Stimulated activated CD4-positive, alpha-beta T cell treated with anti-CD3 and anti-CD28 coated beads, Interleukin-1b, Interleukin-23, amount 100 ng/mL, for 1 hour (primary cell): ENCODE results near the gene SLC35F3.

Experiments
- DNase-seq, 2 donors: peaks; one replicate each; pipeline ENCODE4 v3.0.0-alpha.2; 2020; ENCODE audit warnings: low read depth in 2 of 2

SLC35F3 gene

DNA sequence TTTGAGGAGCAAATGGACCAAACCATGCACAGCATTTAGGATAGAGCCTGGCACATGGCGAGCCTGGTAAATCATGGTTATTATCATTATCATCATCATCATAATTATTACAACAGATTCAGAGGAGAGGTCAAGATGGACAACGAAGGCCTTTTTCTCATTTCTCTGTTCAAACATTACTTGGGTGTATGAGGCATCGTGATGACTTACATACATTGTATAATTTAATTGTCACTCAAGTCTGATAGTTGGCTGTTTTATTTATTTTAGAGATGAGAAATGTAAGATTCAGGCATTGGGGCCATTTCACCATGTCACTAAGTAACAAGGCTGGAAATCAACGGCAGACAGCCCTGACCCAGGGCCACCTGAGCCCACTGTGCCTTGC is 68.1 kb downstream of the SLC35F3 start:
- no peak for DNase-seq

DNA sequence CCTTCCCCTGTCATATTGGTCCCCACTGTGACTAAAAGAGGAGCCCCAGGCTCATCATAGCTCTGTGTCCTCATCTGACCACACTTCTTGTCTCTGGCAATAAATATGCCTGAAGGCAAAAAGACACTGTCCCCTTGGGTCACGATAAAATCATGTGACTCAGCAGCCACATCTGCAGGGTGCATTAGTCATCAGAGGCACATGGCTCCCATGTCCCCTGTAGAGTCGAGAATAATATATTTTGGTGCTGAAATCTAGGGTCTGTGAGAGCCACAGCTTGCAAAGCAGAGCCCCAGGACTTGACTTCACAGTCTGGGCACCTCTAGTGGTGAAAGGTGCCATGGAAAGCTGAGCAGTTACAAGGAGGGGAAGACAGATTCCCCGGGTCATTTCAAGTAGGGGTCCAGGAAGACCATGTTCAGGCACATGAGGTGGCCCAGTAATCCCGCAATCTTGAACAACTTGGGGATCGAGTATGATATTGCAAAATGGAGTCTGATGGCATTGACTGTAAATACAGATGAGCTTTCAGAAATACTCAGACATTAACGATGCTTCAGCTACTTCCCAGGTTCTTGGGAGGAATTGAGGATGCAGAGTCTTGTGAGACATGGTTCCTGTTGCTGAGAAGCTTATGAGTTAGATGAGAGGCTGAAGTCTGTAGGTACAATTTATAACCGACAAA is 68.6 kb downstream of the SLC35F3 start:
- no peak for DNase-seq

DNA sequence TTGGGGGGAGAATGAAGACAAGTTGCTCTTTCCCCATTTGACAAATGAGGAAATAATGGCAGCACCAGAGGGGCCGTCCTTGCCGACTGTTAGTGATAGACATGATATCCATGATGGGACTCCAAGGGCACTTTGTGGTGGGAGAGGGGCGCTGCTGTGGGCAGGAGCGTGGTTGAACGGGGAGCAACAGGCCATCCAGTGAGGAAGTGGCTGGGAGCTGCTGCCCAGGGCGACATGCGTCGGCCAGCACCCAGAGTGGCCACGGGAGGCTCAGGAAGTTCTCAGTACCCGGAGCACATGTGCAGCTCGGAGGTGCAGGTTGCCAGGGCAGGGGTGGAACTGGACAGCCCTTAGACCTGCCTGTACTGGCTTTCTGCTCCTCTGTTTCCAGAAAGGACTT is 71.0 kb downstream of the SLC35F3 start:
- DNase-seq = no peak

DNA sequence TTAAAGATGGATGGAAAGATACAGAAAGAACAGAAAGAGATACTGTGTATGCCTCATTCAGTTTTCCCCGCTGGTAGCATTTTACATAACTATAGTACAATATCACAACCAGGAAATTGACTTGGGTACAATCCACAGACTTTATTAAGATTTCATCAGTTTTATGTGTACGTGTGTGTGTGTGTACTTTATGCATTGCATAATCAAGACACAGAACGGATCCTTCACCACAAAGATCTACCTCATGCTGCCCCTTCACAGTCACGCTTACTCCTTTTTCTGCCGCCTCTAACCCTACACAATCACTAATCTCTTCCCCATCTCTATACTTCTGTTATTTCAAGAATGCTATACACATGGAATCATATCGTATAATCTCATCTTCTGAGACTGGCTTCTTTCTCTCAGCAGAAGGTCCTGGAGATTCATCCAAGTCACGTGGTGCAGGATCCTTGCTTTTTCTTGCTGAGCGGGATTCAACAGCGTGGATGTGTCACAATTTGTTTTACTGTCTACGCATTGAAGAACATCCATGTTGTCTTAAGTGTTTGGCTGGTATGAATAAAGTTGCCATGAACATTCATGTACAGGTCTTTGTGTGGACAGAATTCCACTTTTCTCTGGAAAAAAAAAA is 76.7 kb downstream of the SLC35F3 start:
- no peak for DNase-seq

DNA sequence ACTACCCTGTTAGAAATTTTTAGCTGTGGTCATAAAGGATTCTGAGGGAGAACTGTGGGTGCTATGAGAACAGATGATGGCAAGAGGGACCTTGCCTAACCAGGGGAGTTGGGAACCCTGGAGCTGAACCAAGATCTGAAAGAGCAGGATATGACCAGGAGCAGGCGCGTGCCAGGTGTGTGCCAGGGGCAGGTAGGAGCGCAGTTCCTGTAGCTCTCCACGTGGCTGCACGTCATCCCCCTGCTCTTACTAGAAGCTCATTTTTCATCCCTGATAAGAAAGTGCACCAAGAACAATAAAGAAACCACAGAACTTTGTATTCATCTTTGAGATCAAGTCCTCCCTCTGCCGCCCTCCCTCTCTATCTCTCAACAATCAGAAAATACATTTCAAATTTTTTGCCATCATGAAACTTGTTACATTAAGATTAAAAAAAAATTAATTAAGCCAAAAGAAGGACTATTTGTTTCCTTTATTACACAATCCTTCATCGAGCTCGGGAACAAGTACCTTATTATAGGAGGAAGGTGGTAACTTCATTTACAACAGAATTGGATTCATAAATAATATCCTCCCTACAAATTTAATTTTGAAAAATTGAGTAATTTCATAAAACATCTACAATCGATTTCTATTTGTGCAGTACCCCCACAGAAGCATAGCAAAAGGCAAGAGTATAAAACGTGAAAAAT is 78.5 kb downstream of the SLC35F3 start:
- no peak for DNase-seq

- no peak for DNase-seq
Observed at GRCh38 chr1:233983811-233984210, 79.3 kb downstream of the SLC35F3 start.

- no peak for DNase-seq
Observed at GRCh38 chr1:233988963-233989696, 84.7 kb downstream of the SLC35F3 start.

GRCh38 chr1:233990486-233990885 is 86.0 kb downstream of the SLC35F3 start:
- DNase-seq = no peak

GRCh38 chr1:233993651-233994050 is 89.2 kb downstream of the SLC35F3 start:
- DNase-seq = no peak

- no peak for DNase-seq
Observed at GRCh38 chr1:233994112-233994511, 89.6 kb downstream of the SLC35F3 start.

DNA sequence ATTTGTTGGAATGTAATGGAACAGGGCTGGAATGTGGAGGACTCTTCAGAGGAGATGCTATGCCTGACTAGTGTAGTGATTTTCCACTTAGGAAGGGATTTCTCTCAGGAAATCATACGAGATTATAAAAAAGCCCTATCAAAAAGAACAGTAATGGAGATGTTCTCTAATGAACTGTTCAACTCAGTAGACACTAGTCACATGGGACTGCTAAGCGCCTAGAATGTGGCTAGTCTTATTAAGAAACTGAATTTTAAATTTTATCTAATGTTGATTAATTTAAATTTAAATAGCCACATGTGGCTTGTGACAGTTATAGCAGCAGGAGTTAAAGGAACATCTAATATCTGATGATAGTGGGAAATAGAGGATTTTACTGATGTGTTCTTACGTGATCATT is 94.0 kb downstream of the SLC35F3 start:
- DNase-seq = no peak

DNA sequence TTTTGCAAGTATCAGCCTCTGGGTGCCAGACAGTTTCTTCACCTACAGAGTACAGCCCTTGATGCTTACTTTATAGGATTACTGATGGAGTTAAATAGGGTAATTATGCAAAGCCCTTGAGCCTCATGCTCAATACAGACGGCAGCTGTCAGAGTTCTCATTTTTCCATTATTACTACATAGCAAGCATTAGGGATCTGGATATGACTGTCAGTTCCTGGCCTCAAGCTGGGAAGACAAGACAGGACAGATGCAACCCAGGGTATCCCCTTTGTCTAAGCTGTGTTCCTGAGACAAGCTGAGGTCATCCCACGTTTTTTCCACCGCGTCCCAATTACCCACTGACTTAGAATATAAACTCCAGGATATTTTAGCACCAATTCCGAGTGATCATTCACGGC is 94.4 kb downstream of the SLC35F3 start:
- no peak for DNase-seq

- no peak for DNase-seq
Observed at GRCh38 chr1:234000557-234001041, 96.1 kb downstream of the SLC35F3 start.

- DNase-seq = no peak
Observed at GRCh38 chr1:234001817-234002216, 97.3 kb downstream of the SLC35F3 start.

DNA sequence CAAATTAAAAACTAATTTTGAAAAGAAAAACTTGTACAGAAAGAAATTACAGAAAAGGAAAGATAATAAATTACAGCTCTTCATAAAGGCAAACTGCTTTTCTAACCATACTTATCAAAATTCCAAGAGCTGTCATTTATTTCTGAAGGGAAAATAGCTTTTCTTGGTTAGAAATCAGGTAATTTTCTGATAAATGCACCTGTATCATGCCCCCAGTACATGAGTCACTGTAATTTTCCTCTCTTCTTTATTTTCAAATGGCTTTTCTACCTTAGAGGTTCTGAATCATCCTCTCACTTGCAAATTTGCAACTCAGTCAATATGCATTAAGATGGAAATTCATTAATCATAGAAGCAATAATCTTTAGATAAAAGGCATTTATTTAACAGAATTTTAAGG is 100.1 kb downstream of the SLC35F3 start:
- DNase-seq = no peak

DNA sequence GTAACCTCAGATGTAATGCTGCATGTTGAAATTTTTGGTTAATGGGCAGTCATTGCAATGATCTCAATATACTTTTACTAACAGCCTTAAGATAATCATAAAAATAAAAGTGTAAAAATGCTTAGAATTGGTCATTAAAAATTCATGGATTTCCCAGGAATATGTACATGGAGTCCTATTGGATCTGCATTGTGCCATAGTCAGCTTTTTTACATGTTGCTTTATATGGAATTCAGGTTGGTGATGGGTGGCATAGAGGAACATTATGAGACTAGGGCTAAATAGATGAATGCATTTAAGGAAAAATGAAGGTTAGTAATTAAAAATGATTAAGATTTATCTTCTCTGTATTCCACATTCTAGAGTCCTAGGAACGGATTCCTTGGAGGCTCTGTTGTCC is 103.2 kb downstream of the SLC35F3 start:
- no peak for DNase-seq

DNA sequence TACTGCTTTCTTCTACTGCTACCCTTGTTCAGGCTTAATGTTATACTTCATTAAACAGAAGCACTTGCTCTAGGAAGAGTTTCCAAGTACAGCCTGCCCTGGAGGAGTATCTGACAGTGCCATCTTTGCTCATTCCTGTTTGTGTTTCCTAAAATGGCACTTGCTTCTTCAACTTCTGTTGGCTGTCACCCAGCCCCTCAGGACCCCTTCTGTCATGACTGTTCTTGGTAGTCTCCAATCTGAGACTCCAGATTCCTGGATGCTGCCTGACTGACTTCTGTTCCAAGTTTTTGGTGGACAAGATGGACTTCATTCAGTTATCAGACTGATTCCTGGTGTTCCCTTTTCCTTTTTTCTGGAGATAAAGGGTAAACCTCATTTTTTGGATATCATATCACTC is 104.1 kb downstream of the SLC35F3 start:
- DNase-seq = no peak

DNA sequence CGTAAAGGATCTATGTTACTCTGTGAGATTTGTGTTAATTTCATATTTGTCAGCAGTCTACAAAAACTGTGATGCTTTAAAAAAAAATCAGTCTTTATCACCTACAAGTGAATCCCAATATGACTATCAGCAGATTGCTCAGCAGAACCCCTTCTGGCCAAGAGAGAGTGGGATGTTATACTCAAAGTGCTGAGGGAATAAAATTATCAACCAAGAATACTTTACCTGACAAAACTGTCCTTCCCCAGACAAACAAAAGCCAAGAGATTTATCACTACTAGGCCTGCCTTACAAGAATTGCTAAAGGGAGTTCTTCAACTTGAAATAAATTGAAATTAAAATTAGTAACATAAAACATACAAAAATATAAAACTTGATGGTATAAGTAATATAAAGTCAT is 105.2 kb downstream of the SLC35F3 start:
- no peak for DNase-seq

DNA sequence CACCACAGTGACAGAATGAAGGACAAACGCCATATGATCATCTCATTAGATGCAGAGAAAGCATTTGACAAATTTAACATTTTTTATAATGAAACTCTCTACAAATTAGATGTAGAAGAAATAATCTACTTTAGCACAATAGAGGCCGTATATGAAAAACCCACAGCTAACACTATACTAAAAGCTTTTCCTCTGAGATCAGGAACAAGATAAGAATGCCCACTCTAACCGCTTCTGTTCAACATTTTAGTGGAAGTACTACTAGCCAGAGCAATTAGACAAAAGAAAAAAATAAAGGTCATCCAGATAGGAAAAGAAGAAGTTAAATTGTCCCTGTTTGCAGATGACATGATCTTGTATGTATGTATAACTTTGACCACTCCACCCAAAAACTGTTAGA is 109.7 kb downstream of the SLC35F3 start:
- DNase-seq = no peak

DNA sequence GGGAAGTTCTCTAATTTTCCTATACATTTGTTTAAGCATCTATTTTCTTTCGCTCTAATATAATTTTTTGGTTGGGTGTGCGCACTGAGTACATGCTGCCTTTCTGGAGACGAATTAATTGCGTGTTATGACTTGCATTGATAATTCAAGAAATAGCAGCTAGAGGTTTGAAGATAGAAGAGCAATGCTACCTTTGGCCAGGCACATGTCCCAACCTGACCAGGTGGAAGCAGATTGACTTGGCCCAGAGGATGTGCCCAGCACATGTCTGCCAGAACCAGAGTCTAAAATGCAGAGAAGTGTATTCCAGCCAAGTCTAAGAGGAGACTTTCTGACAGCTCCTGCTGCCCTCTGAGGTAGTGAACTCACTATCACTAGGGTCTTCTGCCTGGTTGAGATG is 114.3 kb downstream of the SLC35F3 start:
- DNase-seq = no peak

GRCh38 chr1:234019387-234019786 is 114.9 kb downstream of the SLC35F3 start:
- no peak for DNase-seq

- DNase-seq = no peak
Observed at GRCh38 chr1:234022302-234022701, 117.8 kb downstream of the SLC35F3 start.
